ENCODE measurements around the gene PTCH2. TPM values are rescaled to one million over a fixed set of nuclear protein-coding genes. Genes with fewer than 3 reads are reported as not detected.

The PTCH2 gene
- total RNA-seq, 1 donor from 2014 or later, result 0.35 TPM

DNA sequence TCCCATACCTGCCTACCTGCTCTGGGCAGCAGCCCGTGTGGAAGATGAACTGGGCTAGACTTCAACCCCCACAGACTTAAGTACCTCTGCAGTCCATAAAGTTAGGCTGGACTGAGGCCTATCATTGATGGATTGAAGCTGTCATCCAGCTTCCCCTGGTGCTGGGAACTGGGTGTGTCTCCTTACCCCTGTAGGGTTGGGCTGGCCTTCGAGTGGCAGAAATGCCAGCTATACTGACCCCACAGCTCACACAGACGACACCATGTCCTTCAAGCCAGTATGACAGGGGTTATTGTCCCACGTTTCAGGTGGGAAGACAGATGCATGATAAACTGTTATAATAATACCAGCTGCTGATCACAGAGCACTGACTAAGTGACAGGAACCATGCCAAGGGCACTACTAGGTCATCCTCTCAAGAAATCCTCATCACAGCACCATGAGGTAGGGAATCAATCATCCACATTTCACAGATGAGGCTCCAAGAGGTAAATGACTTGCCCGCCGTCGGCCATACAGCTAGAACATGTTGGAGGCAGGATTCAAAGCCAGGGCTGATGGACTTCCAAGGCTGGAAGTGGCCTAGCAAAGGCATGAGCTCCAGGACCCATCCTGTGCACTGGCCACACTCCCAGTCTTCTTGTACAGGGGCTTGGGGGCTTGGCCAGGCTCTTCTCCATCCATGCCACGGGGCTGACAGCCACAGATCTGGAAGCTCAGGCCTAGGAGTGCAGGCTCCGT is 54.8 kb downstream of the PTCH2 start, which contains the start of gene BEST4:
TSS of gene BEST4 (minus strand) at position 51 of the 741 bp plus-strand sequence. CDS start 465 bp downstream, outside the sequence.
- intact Hi-C loops (cut with DNase I), result no loop called here
- DNase-seq (ENCODE audit: low spot score), result no peak

DNA sequence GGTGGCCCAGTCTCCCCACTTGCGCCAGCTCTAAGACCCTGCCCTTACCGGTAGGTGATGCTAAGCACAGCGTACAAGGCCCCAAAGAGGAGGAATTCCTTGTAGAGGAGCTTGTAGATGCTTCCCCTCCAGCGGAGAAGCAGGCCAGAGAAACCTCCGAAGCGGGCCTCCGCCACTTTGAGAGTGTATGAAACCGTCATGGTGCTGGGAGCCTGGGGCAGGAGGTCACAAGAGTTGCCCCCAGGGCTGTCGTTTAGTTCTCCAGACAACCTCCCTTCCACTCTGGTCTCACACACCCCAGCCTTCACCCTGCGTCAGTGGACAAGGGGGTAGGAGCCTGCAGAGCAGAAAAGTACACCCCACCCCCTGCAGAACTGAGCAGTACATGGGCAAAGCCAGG is 55.5 kb downstream of the PTCH2 start:
- DNase-seq (ENCODE audit: low spot score), result no peak
- intact Hi-C loops (cut with DNase I), result no loop called here

- intact Hi-C loops (cut with DNase I), result no loop called here
Observed at GRCh38 chr1:44786841-44787426, 56.1 kb downstream of the PTCH2 start.

GRCh38 chr1:44786138-44786840 is 56.8 kb downstream of the PTCH2 start:
- peak; percentile 90 for DNase-seq (ENCODE audit: low spot score)
- intact Hi-C loops (cut with DNase I), result no loop called here

More at GRCh38 chr1:44786841-44787426, 56.1 kb downstream of the PTCH2 start:
- DNase-seq (ENCODE audit: low spot score), result no peak

GRCh38 chr1:44785501-44786137 is 57.4 kb downstream of the PTCH2 start:
- no peak for DNase-seq (ENCODE audit: low spot score)
- intact Hi-C loops (cut with DNase I), result no loop called here

- DNase-seq (ENCODE audit: low spot score), result no peak
Observed at GRCh38 chr1:44785029-44785380, 58.0 kb downstream of the PTCH2 start.

GRCh38 chr1:44784094-44785028 is 58.7 kb downstream of the PTCH2 start:
- intact Hi-C loops (cut with DNase I), result no loop called here
- DNase-seq (ENCODE audit: low spot score), result no peak

More at GRCh38 chr1:44785029-44785380, 58.0 kb downstream of the PTCH2 start:
- intact Hi-C loops (cut with DNase I), result no loop called here

DNA sequence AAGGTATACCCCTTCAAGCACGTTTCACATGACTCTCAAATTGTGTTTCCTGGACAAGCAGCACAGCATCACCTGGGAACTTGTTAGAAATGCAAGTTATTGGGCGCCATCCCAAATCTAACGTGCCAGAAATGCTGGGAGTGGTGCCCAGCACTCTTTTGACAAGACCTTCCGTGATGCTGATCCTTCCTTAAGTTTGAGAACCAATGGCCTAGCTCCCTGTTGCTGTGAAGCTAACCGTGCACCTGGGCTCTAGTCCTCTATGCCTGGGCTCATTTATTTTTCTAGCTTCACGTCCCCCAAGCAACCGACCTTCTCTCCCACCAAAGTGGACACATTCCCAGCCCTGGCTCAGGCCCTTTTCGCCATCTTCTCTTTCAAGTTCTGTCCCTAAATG is 59.4 kb downstream of the PTCH2 start:
- no peak for DNase-seq (ENCODE audit: low spot score)
- intact Hi-C loops (cut with DNase I), result no loop called here

- no peak for DNase-seq (ENCODE audit: low spot score)
- intact Hi-C loops (cut with DNase I), result no loop called here
Observed at GRCh38 chr1:44780583-44781121, 62.4 kb downstream of the PTCH2 start.

GRCh38 chr1:44778705-44779576 is 64.1 kb downstream of the PTCH2 start:
- intact Hi-C loops (cut with DNase I), result no loop called here
- DNase-seq (ENCODE audit: low spot score), result no peak

GRCh38 chr1:44777969-44778635 is 65.0 kb downstream of the PTCH2 start:
- intact Hi-C loops (cut with DNase I), result no loop called here
- DNase-seq (ENCODE audit: low spot score), result no peak

DNA sequence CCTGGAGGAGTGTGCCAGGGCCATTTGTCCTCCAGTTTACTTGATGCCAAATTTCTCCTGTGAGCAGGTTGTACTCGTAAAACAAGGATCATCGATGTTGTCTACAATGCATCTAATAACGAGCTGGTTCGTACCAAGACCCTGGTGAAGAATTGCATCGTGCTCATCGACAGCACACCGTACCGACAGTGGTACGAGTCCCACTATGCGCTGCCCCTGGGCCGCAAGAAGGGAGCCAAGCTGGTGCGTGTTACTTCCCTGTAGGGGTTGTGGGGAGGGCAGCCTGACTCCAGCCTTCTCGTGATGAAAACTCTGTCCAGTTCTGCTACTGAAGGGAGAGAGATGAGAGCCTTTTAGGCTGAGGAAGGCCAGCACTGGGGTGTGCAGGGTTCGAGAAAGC is 65.5 kb downstream of the PTCH2 start:
- DNase-seq (ENCODE audit: low spot score), result no peak
- intact Hi-C loops (cut with DNase I), result no loop called here

GRCh38 chr1:44776730-44777068 is 66.4 kb downstream of the PTCH2 start:
- no peak for DNase-seq (ENCODE audit: low spot score)
- intact Hi-C loops (cut with DNase I), result no loop called here

DNA sequence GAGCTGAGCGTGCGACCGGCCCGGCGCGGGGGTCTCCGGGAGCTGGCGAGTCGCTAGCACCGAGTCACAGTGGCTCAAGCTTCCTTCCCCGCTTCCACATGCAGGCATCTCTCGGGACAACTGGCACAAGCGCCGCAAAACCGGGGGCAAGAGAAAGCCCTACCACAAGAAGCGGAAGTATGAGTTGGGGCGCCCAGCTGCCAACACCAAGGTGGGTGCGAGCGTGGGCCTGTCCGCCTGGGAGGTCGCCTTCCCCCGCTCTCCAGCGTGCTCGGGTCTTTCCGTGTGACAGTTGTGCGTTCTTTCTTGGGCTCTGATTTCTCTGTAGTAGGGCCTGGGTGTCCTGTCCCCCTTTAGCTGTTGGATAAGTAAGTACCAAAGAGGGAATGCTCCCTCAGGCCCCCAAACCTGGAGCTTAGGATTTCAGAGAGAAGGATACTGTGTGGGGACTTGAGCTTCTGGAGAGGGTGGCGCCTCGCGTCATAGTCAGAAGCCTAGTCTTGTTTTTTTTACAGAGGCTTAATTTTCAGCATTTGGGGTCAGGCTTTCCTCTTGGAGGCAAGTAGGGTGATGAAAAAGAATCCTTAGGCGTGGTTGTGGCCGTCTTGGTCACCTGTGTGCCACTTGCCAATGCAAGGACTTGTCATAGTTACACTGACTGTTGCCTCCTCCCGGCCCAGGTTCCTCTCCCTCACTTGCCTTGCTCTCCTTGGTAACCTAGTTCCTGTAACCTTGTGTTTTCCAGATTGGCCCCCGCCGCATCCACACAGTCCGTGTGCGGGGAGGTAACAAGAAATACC is 66.9 kb downstream of the PTCH2 start:
- DNase-seq (ENCODE audit: low spot score), result no peak
- intact Hi-C loops (cut with DNase I), result no loop called here

- intact Hi-C loops (cut with DNase I), result no loop called here
- peak; percentile 96 for DNase-seq (ENCODE audit: low spot score)
Observed at GRCh38 chr1:44775078-44775929, 67.7 kb downstream of the PTCH2 start, which contains the start of gene RPS8. RPS8 (plus strand) TSS chr1:44775540; CDS start chr1:44775597, 57 bp downstream.
